Effector memory CD8-positive, alpha-beta T cell (primary cell): ENCODE measurements around the gene PRKAG2.

ENCODE experiments used
- ATAC-seq: fragments of 150-1000 bp; cut with Tn5 transposase; replicated peaks from 2 replicates; pipeline ENCODE4 v1.10.0; 2021; ENCODE audit warnings: mild to moderate bottlenecking, moderate library complexity
- DNase-seq, 3 experiments: peaks; one replicate each; pipeline ENCODE4 v3.0.0; 2021
- H3K27ac Mint-ChIP-seq, 2 donors: one replicate each; pipeline ENCODE4 v1.8.0; 2022; ENCODE audit warnings: mild to moderate bottlenecking in 2 of 2, mixed read lengths in 2 of 2, moderate library complexity in 2 of 2
- H3K27me3 Mint-ChIP-seq, 2 donors: one replicate each; pipeline ENCODE4 v1.8.0; 2022; ENCODE audit warnings: mixed read lengths in 2 of 2
- H3K36me3 Mint-ChIP-seq: one replicate; pipeline ENCODE4 v1.8.0; 2022; ENCODE audit warnings: mild to moderate bottlenecking, moderate library complexity, mixed read lengths; ENCODE audit not compliant: insufficient read depth
- H3K4me1 Mint-ChIP-seq, 2 donors: one replicate each; pipeline ENCODE4 v1.8.0; 2022; ENCODE audit warnings: low read depth in 2 of 2, mixed read lengths in 2 of 2
- H3K4me3 Mint-ChIP-seq, 2 donors: one replicate each; pipeline ENCODE4 v1.8.0; 2022; ENCODE audit warnings: mild to moderate bottlenecking in 2 of 2, mixed read lengths in 2 of 2, moderate library complexity in 2 of 2
- H3K9me3 Mint-ChIP-seq, 2 donors: one replicate each; pipeline ENCODE4 v1.8.0; 2022; ENCODE audit warnings: mixed read lengths in 2 of 2

The PRKAG2 gene

GRCh38 chr7:151615058-151615457 lies 261.9 kb downstream of the PRKAG2 start:
- ATAC-seq (no peak), DNase-seq (no peak)
- Mint-ChIP-seq H3K4me3 (no peak overlapping the region), H3K36me3 (peaks cover 10% of the 10 kb centered on the region), H3K27ac (no peak overlapping the region), H3K9me3 (no peaks in the 10 kb centered on the region), H3K4me1 (peaks cover 4 to 13% of the 10 kb centered on the region in 2 donors), H3K27me3 (no peaks in the 10 kb centered on the region)

- Mint-ChIP-seq H3K27ac (no peak overlapping the region), H3K36me3 (peaks cover 10% of the 10 kb centered on the region), H3K9me3 (no peaks in the 10 kb centered on the region), H3K4me1 (peaks cover 4 to 13% of the 10 kb centered on the region in 2 donors), H3K4me3 (no peak overlapping the region), H3K27me3 (no peaks in the 10 kb centered on the region)
- DNase-seq, result no peak
- no peak for ATAC-seq
Observed at GRCh38 chr7:151614019-151614418, 262.9 kb downstream of the PRKAG2 start.

DNA sequence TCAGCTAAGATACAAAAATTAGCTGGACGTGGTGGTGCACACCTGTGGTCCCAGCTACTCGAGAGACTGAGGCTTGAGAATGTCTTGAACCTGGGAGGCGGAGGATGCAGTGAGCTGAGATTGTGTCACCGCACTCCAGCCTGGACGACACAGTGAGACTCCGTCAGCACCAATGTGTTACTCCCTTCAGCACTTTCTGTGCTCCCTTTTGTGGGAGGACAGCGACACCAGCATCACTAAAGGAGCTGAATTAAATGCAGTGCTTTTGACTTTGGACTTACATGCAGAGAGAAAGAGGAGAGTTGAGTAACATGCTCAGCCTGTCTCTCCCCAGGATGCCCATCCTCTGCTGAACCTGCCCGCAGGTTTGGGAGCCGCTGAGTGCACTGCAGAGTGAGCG lies 265.0 kb downstream of the PRKAG2 start:
- Mint-ChIP-seq H3K4me1 (peaks cover 10 to 17% of the 10 kb centered on the region in 2 donors), H3K27ac (no peak overlapping the region), H3K9me3 (no peaks in the 10 kb centered on the region), H3K4me3 (no peak overlapping the region), H3K36me3 (peaks cover 10% of the 10 kb centered on the region), H3K27me3 (no peaks in the 10 kb centered on the region)
- DNase-seq (no peak), ATAC-seq (no peak)

DNA sequence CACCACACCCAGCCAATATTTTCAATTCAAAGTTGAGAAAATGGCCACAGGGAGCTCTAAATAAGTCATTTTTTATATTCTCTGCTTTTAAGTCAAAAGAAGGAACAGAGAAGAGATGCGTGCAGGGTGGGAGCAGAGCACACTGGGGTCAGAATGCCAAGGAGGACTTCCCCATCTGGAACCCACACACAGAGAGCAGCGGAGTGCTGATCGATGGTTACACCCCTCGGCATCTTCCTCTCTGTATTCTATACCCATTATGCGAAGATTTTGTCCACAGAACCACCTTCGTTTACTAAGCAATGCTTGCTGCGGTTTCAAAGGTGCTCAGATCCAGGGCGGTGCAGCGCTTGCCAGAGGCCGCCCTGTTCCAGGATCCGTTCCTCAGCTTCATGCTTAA lies 265.9 kb downstream of the PRKAG2 start:
- no peak overlapping the region for H3K4me3 Mint-ChIP-seq
- no peak overlapping the region for H3K27ac Mint-ChIP-seq
- no peak for DNase-seq
- H3K36me3 Mint-ChIP-seq, result peaks cover 10% of the 10 kb centered on the region
- no peaks in the 10 kb centered on the region for H3K27me3 Mint-ChIP-seq
- no peak for ATAC-seq
- no peaks in the 10 kb centered on the region for H3K9me3 Mint-ChIP-seq
- peaks cover 10 to 13% of the 10 kb centered on the region in 2 donors for H3K4me1 Mint-ChIP-seq

DNA sequence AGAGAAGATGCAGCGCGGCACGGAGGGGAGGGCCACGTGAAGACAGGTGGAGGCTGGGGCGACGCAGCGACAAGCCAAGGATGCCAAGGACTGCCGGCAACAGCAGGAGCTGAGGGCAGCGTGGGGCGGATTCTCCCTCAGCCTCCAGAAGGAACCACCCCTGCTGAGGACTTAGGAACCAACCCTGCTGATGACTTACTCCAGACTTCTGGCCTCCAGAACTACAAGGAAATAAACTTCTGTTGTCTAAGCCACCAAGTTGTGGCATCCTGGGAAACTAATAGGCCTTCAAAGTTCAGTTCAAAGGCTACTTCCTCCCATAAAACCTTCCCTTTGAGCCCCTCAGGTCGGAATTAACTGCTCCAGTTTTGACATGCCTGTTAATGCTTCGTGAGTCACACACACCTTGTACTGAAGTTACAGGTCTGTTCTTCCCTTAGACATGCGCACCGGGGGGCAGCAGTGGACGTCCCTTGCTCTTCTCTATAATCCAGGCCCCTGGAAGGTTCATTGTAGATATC lies 268.8 kb downstream of the PRKAG2 start:
- peaks cover 22% of the 10 kb centered on the region for H3K36me3 Mint-ChIP-seq
- no peaks in the 10 kb centered on the region for H3K27me3 Mint-ChIP-seq
- no peak for DNase-seq
- ATAC-seq, result no peak
- H3K4me1 Mint-ChIP-seq, result peaks cover 7 to 11% of the 10 kb centered on the region in 2 donors
- H3K27ac Mint-ChIP-seq, result no peak overlapping the region
- H3K4me3 Mint-ChIP-seq, result no peak overlapping the region
- H3K9me3 Mint-ChIP-seq, result no peaks in the 10 kb centered on the region

GRCh38 chr7:151607464-151607867 lies 269.4 kb downstream of the PRKAG2 start:
- Mint-ChIP-seq H3K9me3 (no peaks in the 10 kb centered on the region), H3K4me1 (peaks cover 7 to 9% of the 10 kb centered on the region in 2 donors), H3K36me3 (peaks cover 17% of the 10 kb centered on the region), H3K4me3 (no peak overlapping the region), H3K27me3 (no peaks in the 10 kb centered on the region), H3K27ac (no peak overlapping the region)
- no peak for DNase-seq
- ATAC-seq, result no peak

DNA sequence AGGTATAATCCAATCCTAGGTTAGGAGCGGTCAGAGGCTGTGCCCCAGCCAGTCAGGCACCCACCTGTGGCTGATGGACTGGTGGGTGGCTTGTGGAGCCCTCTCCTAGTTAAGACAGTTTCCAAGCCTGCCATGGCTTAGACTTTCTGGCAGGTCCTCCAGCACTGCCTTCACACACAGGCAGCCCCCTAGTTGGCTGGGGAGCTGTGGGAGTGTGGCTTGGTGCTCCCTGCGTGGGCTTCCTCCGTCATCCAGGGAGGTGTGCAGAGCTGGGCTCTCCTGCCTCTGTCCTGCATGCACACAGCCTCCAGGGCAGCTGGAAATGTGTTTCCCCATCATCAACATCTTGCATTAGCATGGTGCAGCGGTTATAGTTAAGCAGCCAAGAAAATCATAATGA lies 273.0 kb downstream of the PRKAG2 start:
- ATAC-seq (no peak), DNase-seq (no peak)
- H3K4me3 Mint-ChIP-seq, result no peak overlapping the region
- no peaks in the 10 kb centered on the region for H3K9me3 Mint-ChIP-seq
- no peaks in the 10 kb centered on the region for H3K27me3 Mint-ChIP-seq
- H3K36me3 Mint-ChIP-seq, result peaks cover 11% of the 10 kb centered on the region
- H3K4me1 Mint-ChIP-seq, result peaks cover 9 to 14% of the 10 kb centered on the region in 2 donors
- H3K27ac Mint-ChIP-seq, result no peak overlapping the region

- H3K9me3 Mint-ChIP-seq, result no peaks in the 10 kb centered on the region
- H3K36me3 Mint-ChIP-seq, result peaks cover 16% of the 10 kb centered on the region
- H3K27me3 Mint-ChIP-seq, result no peaks in the 10 kb centered on the region
- no peak overlapping the region for H3K4me3 Mint-ChIP-seq
- H3K4me1 Mint-ChIP-seq, result peaks cover 4 to 19% of the 10 kb centered on the region in 2 donors
- H3K27ac Mint-ChIP-seq, result no peak overlapping the region
- DNase-seq (no peak), ATAC-seq (no peak)
Observed at GRCh38 chr7:151601521-151602305, 275.2 kb downstream of the PRKAG2 start.

DNA sequence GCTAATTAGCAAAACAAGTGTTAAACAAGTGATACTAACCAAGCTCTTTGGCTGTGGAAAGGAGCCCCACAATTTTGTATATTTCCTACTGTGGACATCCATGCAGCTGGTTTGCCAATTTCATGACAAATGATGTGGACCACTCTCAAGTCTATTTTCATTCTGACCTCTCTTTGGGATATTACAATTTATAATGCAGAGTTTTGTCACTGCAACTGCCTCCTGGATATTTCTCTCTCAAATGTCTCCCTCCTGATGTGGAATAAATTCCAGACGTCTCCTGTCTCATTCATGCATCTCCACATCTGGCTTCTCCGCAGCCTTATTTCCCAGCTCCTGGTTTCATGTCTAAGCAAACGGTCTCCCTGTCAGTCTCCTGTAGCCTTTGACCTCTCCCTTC lies 276.6 kb downstream of the PRKAG2 start:
- Mint-ChIP-seq H3K27ac (no peak overlapping the region), H3K27me3 (no peaks in the 10 kb centered on the region), H3K36me3 (peaks cover 16% of the 10 kb centered on the region), H3K4me3 (no peak overlapping the region), H3K4me1 (peaks cover 7 to 19% of the 10 kb centered on the region in 2 donors), H3K9me3 (no peaks in the 10 kb centered on the region)
- no peak for DNase-seq
- no peak for ATAC-seq

- peak overlapping the region in 1 of 2 donors; percentile 20 for H3K27ac Mint-ChIP-seq
Observed at GRCh38 chr7:151599401-151600227, 277.3 kb downstream of the PRKAG2 start.

GRCh38 chr7:151597541-151598444 lies 279.1 kb downstream of the PRKAG2 start:
- H3K4me3 Mint-ChIP-seq, result no peak overlapping the region
- peaks cover 4 to 16% of the 10 kb centered on the region in 2 donors for H3K4me1 Mint-ChIP-seq
- H3K36me3 Mint-ChIP-seq, result peaks cover 25% of the 10 kb centered on the region
- H3K27me3 Mint-ChIP-seq, result no peaks in the 10 kb centered on the region
- ATAC-seq (no peak), DNase-seq (no peak)
- no peak overlapping the region for H3K27ac Mint-ChIP-seq
- H3K9me3 Mint-ChIP-seq, result no peaks in the 10 kb centered on the region

More at GRCh38 chr7:151599401-151600227, 277.3 kb downstream of the PRKAG2 start:
- Mint-ChIP-seq H3K4me3 (no peak overlapping the region), H3K27me3 (no peaks in the 10 kb centered on the region), H3K9me3 (no peaks in the 10 kb centered on the region), H3K4me1 (peaks cover 7 to 19% of the 10 kb centered on the region in 2 donors), H3K36me3 (peaks cover 21% of the 10 kb centered on the region)
- DNase-seq, result no peak
- no peak for ATAC-seq

- ATAC-seq (no peak), DNase-seq (no peak)
- Mint-ChIP-seq H3K36me3 (peaks cover 25% of the 10 kb centered on the region), H3K27me3 (no peaks in the 10 kb centered on the region), H3K27ac (no peak overlapping the region), H3K4me1 (peaks cover 7 to 16% of the 10 kb centered on the region in 2 donors), H3K4me3 (no peak overlapping the region), H3K9me3 (no peaks in the 10 kb centered on the region)
Observed at GRCh38 chr7:151595702-151596350, 281.1 kb downstream of the PRKAG2 start.
